DOHH2 (cell line): ENCODE results near the gene LSM6.

Experiments used
- EZH2phosphoT487 ChIP-seq: fragments of 200-600 bp; sonication (generic); IDR thresholded peaks from 2 replicates; pipeline ENCODE4 v1.6.1; 2017; ENCODE audit warnings: borderline replicate concordance, mild to moderate bottlenecking, antibody characterized with exemption, low read length, moderate library complexity, mixed read lengths
- TF ChIP-seq, protein P1 (sequence below): fragments of 200-600 bp; sonication (generic); IDR thresholded peaks from one replicate; pipeline ENCODE4 v1.5.1; 2014; ENCODE audit warnings: antibody characterized with exemption, mild to moderate bottlenecking, low read depth, low read length; ENCODE audit not compliant: poor library complexity, severe bottlenecking

DNA sequence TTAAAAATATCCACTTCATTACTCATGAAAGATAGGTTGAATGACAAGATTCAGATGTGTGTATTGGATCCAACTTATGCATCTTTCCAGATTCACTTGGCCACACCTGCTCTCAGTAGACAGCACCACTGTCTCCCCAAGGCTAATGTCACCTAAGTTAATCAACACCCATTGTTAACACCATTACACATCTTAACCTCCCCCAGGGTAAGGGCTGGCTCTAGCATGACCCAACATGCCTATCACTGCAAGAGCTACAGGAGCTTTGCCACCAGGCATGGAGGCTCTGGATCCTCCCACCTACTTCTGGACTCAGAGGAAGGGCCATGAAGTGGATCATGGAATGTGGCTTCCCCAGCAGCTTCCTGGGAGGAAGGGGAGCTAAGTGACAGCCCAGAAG, 32.8 kb upstream of the LSM6 start:
- TF ChIP-seq, protein P1, sequence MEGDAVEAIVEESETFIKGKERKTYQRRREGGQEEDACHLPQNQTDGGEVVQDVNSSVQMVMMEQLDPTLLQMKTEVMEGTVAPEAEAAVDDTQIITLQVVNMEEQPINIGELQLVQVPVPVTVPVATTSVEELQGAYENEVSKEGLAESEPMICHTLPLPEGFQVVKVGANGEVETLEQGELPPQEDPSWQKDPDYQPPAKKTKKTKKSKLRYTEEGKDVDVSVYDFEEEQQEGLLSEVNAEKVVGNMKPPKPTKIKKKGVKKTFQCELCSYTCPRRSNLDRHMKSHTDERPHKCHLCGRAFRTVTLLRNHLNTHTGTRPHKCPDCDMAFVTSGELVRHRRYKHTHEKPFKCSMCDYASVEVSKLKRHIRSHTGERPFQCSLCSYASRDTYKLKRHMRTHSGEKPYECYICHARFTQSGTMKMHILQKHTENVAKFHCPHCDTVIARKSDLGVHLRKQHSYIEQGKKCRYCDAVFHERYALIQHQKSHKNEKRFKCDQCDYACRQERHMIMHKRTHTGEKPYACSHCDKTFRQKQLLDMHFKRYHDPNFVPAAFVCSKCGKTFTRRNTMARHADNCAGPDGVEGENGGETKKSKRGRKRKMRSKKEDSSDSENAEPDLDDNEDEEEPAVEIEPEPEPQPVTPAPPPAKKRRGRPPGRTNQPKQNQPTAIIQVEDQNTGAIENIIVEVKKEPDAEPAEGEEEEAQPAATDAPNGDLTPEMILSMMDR = no peak
- TF ChIP-seq EZH2phosphoT487 = no peak
